NCI-H187 (cell line): ENCODE data around the gene LSM3.

Experiments
- DNase-seq, 2 experiments: peaks; one replicate each; lab custom pipeline; 2025; lab: John Stamatoyannopoulos, UW

Gene LSM3

DNA sequence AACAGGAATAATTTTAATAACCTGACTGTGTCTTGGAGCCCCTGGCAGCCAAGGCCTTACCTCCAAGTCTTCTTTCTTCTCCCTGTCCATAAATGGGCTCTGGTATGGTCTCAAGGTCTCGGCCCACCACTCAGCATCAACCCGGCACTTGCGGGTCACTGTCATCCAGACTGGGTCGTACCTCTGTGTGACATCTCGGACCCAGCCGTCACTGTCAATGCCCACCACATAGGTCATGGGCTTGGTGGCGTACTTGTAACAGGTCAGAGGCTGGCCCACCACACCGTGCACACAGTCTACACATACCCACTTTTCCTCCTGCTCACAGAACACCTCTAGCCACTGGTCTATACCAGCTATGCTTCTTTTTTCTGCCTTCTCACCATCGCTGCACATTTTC, 20.7 kb upstream of the LSM3 start:
- no peak for DNase-seq

GRCh38 chr3:14158370-14158769, 20.2 kb upstream of the LSM3 start:
- no peak for DNase-seq

GRCh38 chr3:14159426-14159825, 19.2 kb upstream of the LSM3 start:
- DNase-seq: no peak

DNA sequence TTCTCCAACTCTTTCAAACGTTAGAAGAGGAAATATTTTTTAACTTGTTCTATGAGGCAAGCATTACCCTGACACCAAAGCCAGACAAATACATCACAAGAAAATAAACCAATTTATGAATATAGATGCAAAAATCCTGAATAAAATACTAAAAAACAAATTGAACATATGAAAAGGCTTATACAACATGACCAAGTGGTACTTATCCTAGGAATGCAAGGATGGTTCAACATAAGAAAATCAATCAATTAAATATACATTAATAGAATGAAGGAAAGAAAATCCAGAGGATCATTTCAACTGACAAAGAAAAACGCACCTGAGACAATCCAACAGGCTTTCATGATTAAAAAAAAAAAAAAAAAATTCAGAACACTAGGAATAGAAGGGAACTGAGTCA, 17.3 kb upstream of the LSM3 start:
- no peak for DNase-seq

DNA sequence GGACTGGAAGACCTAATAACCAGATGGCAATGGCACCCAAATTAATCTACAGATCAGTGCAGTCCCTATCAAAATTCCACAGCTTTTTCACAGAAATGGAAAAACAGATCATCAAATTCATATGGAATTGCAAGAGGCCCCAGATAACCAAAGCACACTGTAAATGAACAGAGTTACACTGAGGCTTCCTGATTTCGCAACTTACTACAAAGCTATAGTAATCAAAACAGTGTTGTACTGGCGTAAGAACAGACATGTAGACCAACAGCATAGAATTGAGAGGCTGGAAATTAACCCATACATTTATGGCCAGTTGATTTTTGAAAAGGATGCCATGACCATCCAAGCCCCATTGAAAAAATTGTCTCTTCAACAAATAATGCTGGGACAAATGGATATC, 16.4 kb upstream of the LSM3 start:
- no peak for DNase-seq

GRCh38 chr3:14166877-14167603, 11.6 kb upstream of the LSM3 start:
- DNase-seq: no peak

- DNase-seq: no peak
Observed at GRCh38 chr3:14169435-14169834, 9.2 kb upstream of the LSM3 start.

- no peak for DNase-seq
Observed at GRCh38 chr3:14169871-14170270, 8.7 kb upstream of the LSM3 start.

- DNase-seq: no peak
Observed at GRCh38 chr3:14170531-14171159, 8.0 kb upstream of the LSM3 start.

- no peak for DNase-seq
Observed at GRCh38 chr3:14172496-14172895, 6.1 kb upstream of the LSM3 start.

- DNase-seq: no peak
Observed at GRCh38 chr3:14174483-14174882, 4.1 kb upstream of the LSM3 start.

DNA sequence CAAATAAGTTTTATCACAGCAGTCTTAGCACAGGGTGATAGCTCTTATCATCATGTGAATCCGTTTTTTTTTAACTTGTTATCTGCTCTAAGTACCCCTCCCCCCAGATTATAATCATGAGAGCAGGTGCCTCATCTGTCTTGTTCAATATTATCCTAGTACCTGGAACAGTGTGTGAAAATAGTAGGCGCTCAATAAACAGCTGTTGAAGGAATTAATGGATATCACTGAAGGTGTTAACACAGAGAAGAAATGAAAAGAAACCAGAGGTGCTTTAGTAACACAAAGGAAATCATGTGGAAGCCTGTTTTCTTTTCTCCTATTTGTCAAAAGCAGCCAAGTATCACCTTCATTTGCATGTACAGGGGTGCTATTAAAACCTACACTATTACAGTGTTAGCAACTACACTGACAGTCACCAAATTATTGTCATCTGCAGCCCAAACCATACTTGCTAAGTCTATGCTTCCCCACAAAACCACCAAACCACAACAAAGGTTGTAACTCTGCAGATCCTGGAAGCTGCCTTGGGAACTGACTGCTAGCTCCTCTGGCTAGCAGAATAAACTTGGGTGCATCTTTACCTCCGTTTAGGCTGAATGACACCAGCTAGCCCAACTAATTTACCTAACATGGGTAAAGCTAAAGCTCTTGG, 3.1 kb upstream of the LSM3 start:
- no peak for DNase-seq

GRCh38 chr3:14177580-14178246, 904 bp upstream of the LSM3 start:
- DNase-seq: no peak

DNA sequence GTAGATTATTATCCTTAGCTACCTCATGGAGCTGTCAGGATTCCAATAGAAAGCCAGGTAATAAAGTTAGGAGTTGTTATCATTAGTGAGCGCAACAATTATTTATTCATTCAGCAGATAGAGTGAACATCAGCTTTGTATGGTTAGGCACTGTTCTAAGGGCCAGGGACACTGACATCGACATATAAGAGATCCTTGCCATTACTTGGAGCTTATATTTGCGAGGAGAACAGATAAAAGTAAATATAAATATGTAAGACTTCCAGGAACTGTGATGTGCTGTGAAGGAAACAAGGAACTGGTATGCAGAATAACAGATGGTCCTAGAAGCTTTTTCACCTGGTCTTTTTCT, 473 bp downstream of the LSM3 start:
- no peak for DNase-seq

DNA sequence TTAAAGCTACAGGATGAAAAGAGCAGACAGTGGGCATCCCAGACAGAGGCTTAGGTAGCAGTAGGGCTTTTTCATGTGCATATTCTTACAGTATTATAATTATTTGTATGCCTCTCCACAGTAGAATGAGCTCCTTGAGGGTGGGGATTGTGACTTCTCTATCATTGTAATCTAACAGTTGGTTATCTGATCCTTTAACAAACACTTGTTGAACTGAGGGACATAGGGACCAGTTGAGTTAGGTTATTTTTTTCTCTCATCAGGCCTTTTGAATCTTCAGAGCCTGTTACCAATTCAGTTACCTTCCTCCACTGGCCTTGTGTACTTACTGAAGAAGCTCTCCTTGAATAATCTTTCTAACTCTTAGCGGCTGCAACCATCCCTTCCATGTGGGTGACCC, 1.2 kb downstream of the LSM3 start:
- no peak for DNase-seq

- no peak for DNase-seq
Observed at GRCh38 chr3:14181253-14181652, 2.6 kb downstream of the LSM3 start.

DNA sequence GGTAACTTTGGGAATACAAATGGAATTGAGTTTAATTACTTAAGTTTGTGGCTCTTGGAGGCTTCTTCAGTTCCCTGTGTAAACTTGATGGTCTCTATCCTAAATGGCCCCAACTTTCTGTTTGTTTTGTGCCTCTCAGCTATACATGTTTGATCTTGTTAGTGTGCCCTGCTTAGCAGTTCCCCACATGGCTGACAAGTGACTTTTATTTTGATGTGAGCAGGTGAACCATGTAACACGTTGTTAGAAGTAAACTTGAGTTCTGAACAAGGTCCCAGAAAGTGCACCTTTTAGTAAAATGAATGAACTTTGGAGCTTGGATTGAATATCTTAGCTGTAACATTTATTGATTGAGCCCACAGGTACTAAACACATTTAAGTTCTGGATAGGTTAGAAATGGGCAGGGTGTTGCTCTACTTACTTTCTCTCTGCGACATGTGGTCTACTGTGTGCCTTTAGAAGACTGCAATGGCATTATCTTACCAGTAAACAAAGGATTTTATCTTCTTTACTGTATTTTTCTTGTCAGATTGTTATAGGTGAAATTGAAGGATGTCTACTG, 4.5 kb downstream of the LSM3 start:
- DNase-seq: no peak

DNA sequence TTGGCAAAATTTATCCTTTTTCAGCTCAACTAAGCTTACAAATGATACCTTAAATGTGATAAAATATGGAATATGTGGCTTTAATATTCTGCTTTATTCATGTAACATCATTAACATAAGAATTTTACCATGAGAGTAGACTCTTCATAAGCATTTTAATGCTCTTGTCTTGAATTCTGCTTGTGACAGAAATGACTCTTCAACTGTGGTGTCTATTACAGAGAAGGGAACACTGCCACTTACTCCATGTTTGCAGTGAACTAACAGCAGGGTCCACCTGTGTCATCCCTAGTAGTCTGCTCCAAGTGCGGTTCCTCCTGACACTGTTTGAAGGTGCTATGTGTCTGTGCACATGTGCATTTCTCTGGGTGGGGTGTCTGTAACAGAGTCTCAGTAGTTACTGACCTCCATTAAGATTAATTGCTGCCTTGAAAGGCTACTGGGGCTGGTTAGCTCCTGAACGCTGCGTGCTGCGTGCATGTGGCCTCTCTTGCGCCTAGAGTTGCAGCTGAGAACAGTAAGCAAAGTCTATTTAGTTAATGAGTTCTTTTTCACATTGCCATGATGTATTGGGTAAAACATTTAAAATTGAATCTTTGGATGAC, 8.3 kb downstream of the LSM3 start:
- no peak for DNase-seq

GRCh38 chr3:14188041-14188754, 9.6 kb downstream of the LSM3 start:
- no peak for DNase-seq

DNA sequence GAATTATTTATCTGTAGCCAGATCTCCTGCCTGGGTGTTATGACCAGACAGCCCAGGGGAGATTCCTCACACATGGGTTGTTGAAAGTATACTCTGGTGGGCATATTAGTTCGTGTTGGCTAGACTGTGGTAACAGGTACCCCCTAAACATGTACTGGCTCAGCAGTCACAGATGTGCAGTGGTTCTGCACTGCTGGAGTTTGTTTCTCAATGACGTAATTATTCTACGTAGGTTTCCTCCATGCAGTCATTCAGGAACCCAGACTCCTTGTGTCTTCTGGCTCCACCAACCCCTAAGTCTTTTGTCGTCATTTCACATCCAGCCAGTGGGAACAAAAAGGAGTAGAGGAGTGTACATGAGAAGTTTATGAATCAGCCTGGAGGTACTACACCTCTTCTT, 16.2 kb downstream of the LSM3 start:
- no peak for DNase-seq

DNA sequence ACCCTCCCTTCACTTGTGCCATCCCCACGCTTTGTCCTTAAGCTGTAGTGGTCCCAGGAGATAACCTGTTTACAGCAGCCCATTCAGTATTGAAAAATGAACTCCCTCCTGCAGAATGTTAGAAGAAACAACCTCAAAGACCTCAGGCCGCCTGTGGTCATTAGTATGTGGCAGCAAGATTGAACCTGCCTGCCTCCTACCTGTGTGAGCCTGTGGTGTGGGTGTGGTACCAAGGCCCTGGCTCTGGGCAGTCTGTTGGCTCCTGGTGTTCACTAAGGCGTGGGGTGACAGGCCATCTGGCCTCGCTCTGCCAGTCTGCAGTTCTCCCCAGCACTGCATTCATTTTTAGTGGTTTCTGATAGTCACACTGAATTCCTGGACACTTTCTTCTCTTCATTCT, 21.0 kb downstream of the LSM3 start:
- DNase-seq: no peak

DNA sequence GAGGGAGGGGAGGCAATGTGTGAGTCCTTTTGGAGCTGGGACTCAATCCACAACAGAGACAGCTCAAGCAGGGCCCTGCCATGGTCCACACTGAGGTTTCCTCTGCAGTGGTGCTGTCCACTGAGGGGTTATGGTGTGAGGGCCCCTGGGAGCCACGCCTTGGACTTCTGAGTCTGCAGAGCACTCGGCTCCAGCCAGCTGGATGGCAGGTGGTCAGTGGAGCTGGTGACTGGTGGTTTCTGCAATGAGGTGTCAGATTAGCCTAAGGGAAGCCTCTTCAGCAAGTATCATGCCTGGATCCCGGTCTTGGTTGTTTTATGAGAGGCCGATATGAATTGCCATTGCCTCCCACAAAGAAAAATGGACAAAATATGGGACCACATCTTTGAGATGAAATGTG, 21.7 kb downstream of the LSM3 start:
- DNase-seq: no peak
